Testis (tissue), 3 donors: Measurements from ENCODE around the gene APH1B. TPM values are rescaled to one million over a fixed set of nuclear protein-coding genes. Genes with fewer than 3 reads are reported as not detected.

Source experiments
- DNase-seq: peaks from one replicate; pipeline ENCODE4 v3.0.0-alpha.2; 2019
- H3K27ac ChIP-seq, 2 donors: fragments of 200-600 bp; sonication (generic); one replicate each; pipeline ENCODE4 v1.5.1; 2019
- H3K27me3 ChIP-seq: fragments of 200-600 bp; sonication (generic); one replicate; pipeline ENCODE4 v1.5.1; 2019
- H3K36me3 ChIP-seq: fragments of 200-600 bp; sonication (generic); one replicate; pipeline ENCODE4 v1.5.1; 2017; ENCODE audit warnings: low read depth; ENCODE audit errors: missing control alignments
- H3K4me1 ChIP-seq: fragments of 200-600 bp; sonication (generic); one replicate; pipeline ENCODE4 v1.5.1; 2019
- H3K4me3 ChIP-seq, 2 donors: fragments of 200-600 bp; sonication (generic); one replicate each; pipeline ENCODE4 v1.5.1; 2017 to 2019
- H3K9me3 ChIP-seq: fragments of 200-600 bp; sonication (generic); one replicate; pipeline ENCODE4 v1.5.1; 2017
- POLR2A ChIP-seq: fragments of 450-650 bp; IDR thresholded peaks from one replicate; pipeline ENCODE4 v1.6.1; 2017; ENCODE audit warnings: antibody characterized with exemption, mild to moderate bottlenecking, moderate library complexity
- WGBS, 2 donors: methylation state at CpG; one replicate each; pipeline ENCODE4 v1.1.5; 2018; 5-methylcytosine and 5-hydroxymethylcytosine counted together
- intact Hi-C: fragments of 100-400 bp; cut with DNase I; formaldehyde crosslinking; loops from one replicate; pipeline ENCODE4 v1.15.1; 2023; ENCODE audit warnings: low total_unique reads
- polyA plus RNA-seq: library from polyadenylated mRNA; stranded (reverse); fragments of 350-450 nt; fragmentation: Illumina TruSeq; extraction: RNeasy Lipid Tissue Mini Kit (QIAGEN cat#74804); gene quantifications from one replicate; pipeline ENCODE4 v1.2.3, GENCODE V29; 2014; ENCODE audit warnings: low read depth, low replicate concordance; ENCODE audit not compliant: insufficient read depth
- total RNA-seq, 2 donors: library from RNA; depleted of rRNA; stranded (reverse); fragments of >200 nt; gene quantifications; one replicate each; pipeline ENCODE4 v1.2.3, GENCODE V29; 2016
- TF ChIP-seq, protein P1 (sequence below), 3 experiments: fragments of 450-650 bp in 2 of 3; fragments of 200-600 bp in 1 of 3; sonication (generic) in 1 of 3; IDR thresholded peaks; one replicate each; pipeline ENCODE4 v1.5.1; 2016 to 2019; ENCODE audit warnings: antibody characterized with exemption in 3 of 3, mild to moderate bottlenecking in 2 of 3, moderate library complexity in 1 of 3

The APH1B gene
- total and polyA plus RNA-seq, 3 donors from 2014 or later, result 53.6 to 471 (median 69.7) TPM

DNA sequence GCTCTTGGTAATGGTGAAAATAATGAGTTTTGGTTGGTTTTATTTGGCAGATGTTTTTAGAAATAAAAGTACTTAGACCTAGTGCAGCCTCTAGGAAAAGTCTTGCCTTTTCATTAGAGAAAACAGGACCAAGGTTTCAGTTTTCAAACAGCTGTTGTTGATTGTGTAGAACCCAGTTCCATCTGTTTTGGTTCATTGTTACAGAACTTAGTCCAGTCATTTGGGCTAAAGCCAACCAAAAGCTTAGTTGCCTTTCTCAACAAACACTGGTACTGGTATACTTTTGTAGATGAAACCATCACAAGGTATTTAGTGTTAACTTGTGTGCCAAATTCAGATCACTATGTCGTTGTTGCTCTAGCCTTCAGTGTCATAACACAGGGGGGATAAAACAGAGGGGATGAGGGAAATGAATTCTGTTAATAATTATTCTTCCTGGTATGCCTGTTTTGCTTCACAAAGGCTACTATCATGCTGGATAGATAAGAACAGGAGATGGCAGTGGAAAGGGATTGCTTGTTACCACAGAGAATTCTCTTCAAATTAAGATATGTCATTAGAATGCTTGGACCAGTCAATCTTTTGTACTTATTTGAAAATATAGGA is 12.6 kb upstream of the APH1B start:
- H3K27me3 ChIP-seq, result no peaks in the 10 kb centered on the region
- WGBS, 2 donors, result 59 to 71% methylated on average over 1 of the region's 1 CpG
- H3K4me1 ChIP-seq, result no peaks in the 10 kb centered on the region
- no peak for DNase-seq
- no peaks in the 10 kb centered on the region for H3K9me3 ChIP-seq
- no peak for TF ChIP-seq POLR2A
- TF ChIP-seq, protein P1, sequence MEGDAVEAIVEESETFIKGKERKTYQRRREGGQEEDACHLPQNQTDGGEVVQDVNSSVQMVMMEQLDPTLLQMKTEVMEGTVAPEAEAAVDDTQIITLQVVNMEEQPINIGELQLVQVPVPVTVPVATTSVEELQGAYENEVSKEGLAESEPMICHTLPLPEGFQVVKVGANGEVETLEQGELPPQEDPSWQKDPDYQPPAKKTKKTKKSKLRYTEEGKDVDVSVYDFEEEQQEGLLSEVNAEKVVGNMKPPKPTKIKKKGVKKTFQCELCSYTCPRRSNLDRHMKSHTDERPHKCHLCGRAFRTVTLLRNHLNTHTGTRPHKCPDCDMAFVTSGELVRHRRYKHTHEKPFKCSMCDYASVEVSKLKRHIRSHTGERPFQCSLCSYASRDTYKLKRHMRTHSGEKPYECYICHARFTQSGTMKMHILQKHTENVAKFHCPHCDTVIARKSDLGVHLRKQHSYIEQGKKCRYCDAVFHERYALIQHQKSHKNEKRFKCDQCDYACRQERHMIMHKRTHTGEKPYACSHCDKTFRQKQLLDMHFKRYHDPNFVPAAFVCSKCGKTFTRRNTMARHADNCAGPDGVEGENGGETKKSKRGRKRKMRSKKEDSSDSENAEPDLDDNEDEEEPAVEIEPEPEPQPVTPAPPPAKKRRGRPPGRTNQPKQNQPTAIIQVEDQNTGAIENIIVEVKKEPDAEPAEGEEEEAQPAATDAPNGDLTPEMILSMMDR (IDR thresholded peaks at IDR 0.05), result no peak
- no peak overlapping the region for H3K4me3 ChIP-seq
- intact Hi-C loops, result no loop called here
- H3K36me3 ChIP-seq, result no peaks in the 10 kb centered on the region
- no peak overlapping the region for H3K27ac ChIP-seq

GRCh38 chr15:63274427-63274826 is 3.0 kb upstream of the APH1B start:
- Histone ChIP-seq H3K9me3 (no peaks in the 10 kb centered on the region), H3K4me1 (no peaks in the 10 kb centered on the region), H3K27ac (no peak overlapping the region), H3K36me3 (no peaks in the 10 kb centered on the region), H3K4me3 (no peak overlapping the region), H3K27me3 (no peaks in the 10 kb centered on the region)
- intact Hi-C loops, result no loop called here
- no peak for DNase-seq
- 87 to 90% methylated on average over 3 of the region's 3 CpGs for WGBS, 2 donors
- TF ChIP-seq, protein P1 (IDR thresholded peaks at IDR 0.05), result no peak
- TF ChIP-seq POLR2A, result no peak

GRCh38 chr15:63276342-63277037 is 915 bp upstream of the APH1B start:
- Histone ChIP-seq H3K27me3 (no peaks in the 10 kb centered on the region), H3K4me1 (no peaks in the 10 kb centered on the region), H3K9me3 (no peaks in the 10 kb centered on the region), H3K27ac (peak overlapping the region; percentile 86 to 94), H3K4me3 (peak overlapping the region; percentile 87 to 91), H3K36me3 (no peaks in the 10 kb centered on the region)
- TF ChIP-seq POLR2A, result no peak
- TF ChIP-seq, protein P1 (IDR thresholded peaks at IDR 0.05), result no peak
- WGBS, 2 donors, result 12 to 13% methylated on average over 11 of the region's 11 CpGs
- intact Hi-C loops, result no loop called here
- DNase-seq, result no peak

- H3K4me3 ChIP-seq, result peak overlapping the region; percentile 87 to 91
- 2 to 4% methylated on average over 17 of the region's 17 CpGs for WGBS, 2 donors
- peak overlapping the region; percentile 88 to 94 for H3K27ac ChIP-seq
- DNase-seq, result peak; percentile 32
- H3K4me1 ChIP-seq, result no peaks in the 10 kb centered on the region
- TF ChIP-seq POLR2A, result no peak
- TF ChIP-seq, protein P1 (IDR thresholded peaks at IDR 0.05), result no peak
- no peaks in the 10 kb centered on the region for H3K9me3 ChIP-seq
- H3K36me3 ChIP-seq, result no peaks in the 10 kb centered on the region
- H3K27me3 ChIP-seq, result no peaks in the 10 kb centered on the region
- intact Hi-C loops, result no loop called here
Observed at GRCh38 chr15:63277893-63278456, 570 bp downstream of the APH1B start.
